ENCODE measurements around the gene ALG1.
"Not testable (repeated sequence)": the region's sequence is repeated elsewhere in the genome, so short reads cannot be mapped to it uniquely, and the experiment has no call there.

DNA sequence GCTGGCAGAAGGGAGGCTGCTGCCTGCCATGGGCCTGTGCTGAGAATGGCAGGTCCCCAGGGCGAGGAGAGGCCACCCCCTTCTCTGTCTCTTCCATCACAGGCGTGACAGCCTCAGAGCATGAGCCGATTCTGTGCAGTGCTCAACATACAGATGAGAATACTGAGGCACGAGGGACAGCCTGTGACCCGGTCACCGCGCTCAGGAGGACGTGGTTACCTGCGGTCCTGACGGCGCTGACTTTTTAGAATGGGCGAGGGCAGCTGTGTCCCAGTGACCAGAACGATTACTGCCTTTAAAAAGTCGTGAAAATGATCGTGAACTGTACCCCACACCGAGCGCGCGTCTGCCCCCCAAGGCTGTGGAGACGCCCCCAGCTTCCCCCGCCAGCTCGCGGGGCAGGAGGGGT lies 25.4 kb downstream of the ALG1 start:
- TF ChIP-seq, protein P1, sequence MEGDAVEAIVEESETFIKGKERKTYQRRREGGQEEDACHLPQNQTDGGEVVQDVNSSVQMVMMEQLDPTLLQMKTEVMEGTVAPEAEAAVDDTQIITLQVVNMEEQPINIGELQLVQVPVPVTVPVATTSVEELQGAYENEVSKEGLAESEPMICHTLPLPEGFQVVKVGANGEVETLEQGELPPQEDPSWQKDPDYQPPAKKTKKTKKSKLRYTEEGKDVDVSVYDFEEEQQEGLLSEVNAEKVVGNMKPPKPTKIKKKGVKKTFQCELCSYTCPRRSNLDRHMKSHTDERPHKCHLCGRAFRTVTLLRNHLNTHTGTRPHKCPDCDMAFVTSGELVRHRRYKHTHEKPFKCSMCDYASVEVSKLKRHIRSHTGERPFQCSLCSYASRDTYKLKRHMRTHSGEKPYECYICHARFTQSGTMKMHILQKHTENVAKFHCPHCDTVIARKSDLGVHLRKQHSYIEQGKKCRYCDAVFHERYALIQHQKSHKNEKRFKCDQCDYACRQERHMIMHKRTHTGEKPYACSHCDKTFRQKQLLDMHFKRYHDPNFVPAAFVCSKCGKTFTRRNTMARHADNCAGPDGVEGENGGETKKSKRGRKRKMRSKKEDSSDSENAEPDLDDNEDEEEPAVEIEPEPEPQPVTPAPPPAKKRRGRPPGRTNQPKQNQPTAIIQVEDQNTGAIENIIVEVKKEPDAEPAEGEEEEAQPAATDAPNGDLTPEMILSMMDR (conservative IDR thresholded peaks at IDR 0.05; ENCODE audit: low read depth in 2 of 2), result not testable (repeated sequence)
- not testable (repeated sequence) for TF ChIP-seq POLR2AphosphoS5 (IDR thresholded peaks at IDR 0.05; ENCODE audit: low read depth); JUNB (IDR thresholded peaks at IDR 0.05; ENCODE audit: unreplicated experiment); CREB1 (CRISPR knock-in tag; IDR thresholded peaks at IDR 0.05; ENCODE audit: low read depth)

Measured in GM23338 (cell line).